CD14-positive monocyte (primary cell): ENCODE results near the gene GINS1. TPM values are rescaled to one million over a fixed set of nuclear protein-coding genes. Genes with fewer than 3 reads are reported as not detected.

Source experiments
- DNase-seq, 3 donors: peaks; one replicate each; pipeline ENCODE4 v3.0.0-alpha.2; 2011 to 2022
- H2AFZ ChIP-seq: 2 replicates; pipeline ENCODE4 v1.6.0; 2012; ENCODE audit warnings: mild to moderate bottlenecking, low read depth, low read length, inconsistent platforms; ENCODE audit not compliant: insufficient read depth, poor library complexity, severe bottlenecking
- H3K27ac ChIP-seq, 2 donors: 1 replicate in 1 of 2; 2 replicates in 1 of 2; pipeline ENCODE4 v1.5.1; 2012 to 2013; ENCODE audit warnings: low read length in 2 of 2, control low read depth in 1 of 2, inconsistent platforms in 1 of 2, low read depth in 1 of 2, mild to moderate bottlenecking in 1 of 2
- H3K27me3 ChIP-seq, 2 donors: one replicate each; pipeline versions ENCODE4 v1.6.0 to v1.6.1; 2011 to 2013; ENCODE audit warnings: low read length in 2 of 2; ENCODE audit not compliant: control insufficient read depth in 2 of 2, insufficient read depth in 2 of 2
- H3K36me3 ChIP-seq, 2 donors: replicated peaks in 1 of 2; 1 replicate in 1 of 2; 2 replicates in 1 of 2; pipeline versions ENCODE4 v1.5.1 to v1.6.1; 2012 to 2013; ENCODE audit warnings: low read length in 2 of 2, control low read depth in 1 of 2, inconsistent platforms in 1 of 2, mild to moderate bottlenecking in 1 of 2; ENCODE audit not compliant: insufficient read depth in 2 of 2, control insufficient read depth in 1 of 2
- H3K4me1 ChIP-seq, 2 donors: 1 replicate in 1 of 2; 2 replicates in 1 of 2; pipeline versions ENCODE4 v1.5.1 to v1.6.1; 2012 to 2013; ENCODE audit warnings: low read length in 2 of 2, control low read depth in 1 of 2, inconsistent platforms in 1 of 2, mild to moderate bottlenecking in 1 of 2, moderate library complexity in 1 of 2; ENCODE audit not compliant: insufficient read depth in 2 of 2, control insufficient read depth in 1 of 2
- H3K4me2 ChIP-seq: replicated peaks from 2 replicates; pipeline ENCODE3; 2012; ENCODE audit warnings: low read length, moderate library complexity, mild to moderate bottlenecking; ENCODE audit not compliant: poor library complexity, severe bottlenecking; ENCODE audit errors: extremely low read depth
- H3K4me3 ChIP-seq, 3 experiments: fragments of 200-600 bp in 1 of 3; sonication (generic) in 1 of 3; replicated peaks in 1 of 3; 1 replicate in 2 of 3; 2 replicates in 1 of 3; pipeline ENCODE4 v1.5.1; 2011 to 2013; ENCODE audit warnings: low read length in 3 of 3, mild to moderate bottlenecking in 3 of 3, control low read depth in 2 of 3, low read depth in 2 of 3, inconsistent platforms in 1 of 3, moderate library complexity in 1 of 3
- H3K79me2 ChIP-seq: 2 replicates; pipeline ENCODE4 v1.6.0; 2012; ENCODE audit warnings: mild to moderate bottlenecking, control low read depth, inconsistent platforms, low read length, moderate library complexity; ENCODE audit not compliant: insufficient read depth
- H3K9ac ChIP-seq: 2 replicates; pipeline ENCODE4 v1.6.0; 2017; ENCODE audit warnings: low read length, mild to moderate bottlenecking; ENCODE audit not compliant: insufficient read depth, poor library complexity, severe bottlenecking
- H3K9me3 ChIP-seq, 2 donors: replicated peaks in 1 of 2; 1 replicate in 1 of 2; 2 replicates in 1 of 2; pipeline versions ENCODE4 v1.5.1 to v1.6.1; 2012 to 2013; ENCODE audit warnings: low read length in 2 of 2, control low read depth in 1 of 2; ENCODE audit not compliant: control insufficient read depth in 1 of 2, insufficient read depth in 1 of 2
- H4K20me1 ChIP-seq: 2 replicates; pipeline ENCODE4 v1.6.0; 2012; ENCODE audit warnings: mild to moderate bottlenecking, low read length, control low read depth, moderate library complexity; ENCODE audit not compliant: insufficient read depth
- H3K27ac Mint-ChIP-seq, 7 donors: one replicate each; pipeline ENCODE4 v1.8.0; 2020; ENCODE audit warnings: mild to moderate bottlenecking in 7 of 7, mixed read lengths in 7 of 7, moderate library complexity in 6 of 7, inconsistent platforms in 2 of 7
- H3K27me3 Mint-ChIP-seq, 3 donors: one replicate each; pipeline ENCODE4 v1.8.0; 2021 to 2022; ENCODE audit warnings: low read depth in 3 of 3, mild to moderate bottlenecking in 3 of 3, mixed read lengths in 3 of 3, moderate library complexity in 3 of 3, inconsistent platforms in 1 of 3
- H3K36me3 Mint-ChIP-seq, 2 donors: one replicate each; pipeline ENCODE4 v1.8.0; 2020; ENCODE audit warnings: mixed read lengths in 2 of 2, inconsistent platforms in 1 of 2, mild to moderate bottlenecking in 1 of 2
- H3K4me1 Mint-ChIP-seq: one replicate; pipeline ENCODE4 v1.8.0; 2020; ENCODE audit warnings: mild to moderate bottlenecking, mixed read lengths
- H3K4me3 Mint-ChIP-seq, 2 donors: one replicate each; pipeline ENCODE4 v1.8.0; 2020; ENCODE audit warnings: mild to moderate bottlenecking in 2 of 2, mixed read lengths in 2 of 2, moderate library complexity in 1 of 2
- H3K9me3 Mint-ChIP-seq, 7 donors: one replicate each; pipeline ENCODE4 v1.8.0; 2020 to 2022; ENCODE audit warnings: mixed read lengths in 7 of 7, mild to moderate bottlenecking in 6 of 7, moderate library complexity in 6 of 7, inconsistent platforms in 2 of 7
- WGBS: methylation state at CpG from one replicate; pipeline ENCODE4 v1.1.5; 2013; ENCODE audit warnings: missing lambda C conversion rate; ENCODE audit not compliant: insufficient coverage; 5-methylcytosine and 5-hydroxymethylcytosine counted together
- intact Hi-C, 2 donors: fragments of 100-400 bp; cut with micrococcal nuclease; formaldehyde crosslinking; loops; one replicate each; pipeline versions ENCODE4 v1.15.0 to v1.15.1; 2023
- polyA plus RNA-seq, 3 donors: library from polyadenylated mRNA; depleted of rRNA in 1 of 3; unstranded in 2 of 3; stranded (reverse) in 1 of 3; fragments of 300-500 nt in 2 of 3; fragments of >200 nt in 1 of 3; fragmentation: Illumina TruSeq in 2 of 3; gene quantifications; 1 replicate in 2 of 3; 2 replicates in 1 of 3; pipeline ENCODE4 v1.2.3, GENCODE V29; 2012 to 2021
- TF ChIP-seq, protein P1 (sequence below): fragments of 200-600 bp; IDR thresholded peaks from one replicate; pipeline ENCODE4 v1.8.0; 2022; ENCODE audit warnings: antibody characterized with exemption, mild to moderate bottlenecking

Gene GINS1
- polyA plus RNA-seq, 3 donors, result 0.16 to 0.48 (median 0.28) TPM

DNA sequence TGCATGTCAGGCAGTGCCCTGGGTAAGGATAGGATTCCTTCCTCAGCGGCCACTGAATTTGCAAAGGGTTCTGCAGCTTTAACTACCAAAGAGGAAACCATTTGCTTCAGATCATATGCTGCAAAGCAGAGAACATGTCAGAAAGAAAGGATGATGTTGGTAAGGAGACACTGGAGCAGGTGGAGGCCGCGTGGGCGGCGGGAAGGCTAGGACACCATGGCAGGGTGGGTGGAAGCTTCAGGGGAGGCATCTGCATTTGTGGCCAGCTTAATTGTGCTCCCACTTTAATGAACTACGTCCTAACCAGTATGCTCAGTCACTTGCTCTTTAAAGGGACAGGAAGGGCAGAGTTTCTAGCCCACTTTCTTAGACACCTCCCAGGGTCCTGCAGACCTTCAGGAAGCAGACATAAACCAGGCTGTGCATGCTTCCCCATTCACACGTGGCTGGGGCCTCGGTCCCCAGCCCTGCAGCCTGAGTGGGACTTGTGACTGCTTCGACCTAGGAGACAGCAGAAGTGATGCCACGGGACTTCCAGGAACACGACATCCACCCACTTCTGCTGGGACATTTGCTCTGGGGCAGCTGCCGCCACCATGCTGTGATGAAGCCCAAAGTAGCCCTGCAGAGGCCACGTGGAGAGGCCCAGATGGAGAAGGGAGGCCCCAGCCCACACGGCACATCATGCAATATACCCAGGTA, 76.1 kb downstream of the GINS1 start:
- Histone ChIP-seq H3K27ac (no peak overlapping the region), H3K79me2 (no peaks in the 10 kb centered on the region), H3K4me2 (no peak overlapping the region), H3K27me3 (peaks cover 0 to 8% of the 10 kb centered on the region in 2 donors), H3K9ac (no peak overlapping the region), H2AFZ (no peak overlapping the region), H4K20me1 (no peaks in the 10 kb centered on the region), H3K9me3 (no peaks in the 10 kb centered on the region), H3K36me3 (no peaks in the 10 kb centered on the region), H3K4me3 (no peak overlapping the region), H3K4me1 (no peaks in the 10 kb centered on the region)
- no peaks in the 10 kb centered on the region for H3K4me1 Mint-ChIP-seq
- no peaks in the 10 kb centered on the region for H3K36me3 Mint-ChIP-seq
- H3K4me3 Mint-ChIP-seq, result peak overlapping the region in 1 of 2 donors; percentile 36
- peaks cover 0 to 2% (median 0%) of the 10 kb centered on the region in 7 donors for H3K9me3 Mint-ChIP-seq
- no peak for DNase-seq
- no peak overlapping the region for H3K27ac Mint-ChIP-seq
- H3K27me3 Mint-ChIP-seq, result peaks cover 10 to 23% (median 12%) of the 10 kb centered on the region in 3 donors
- intact Hi-C loops, result no loop called here
- TF ChIP-seq, protein P1, sequence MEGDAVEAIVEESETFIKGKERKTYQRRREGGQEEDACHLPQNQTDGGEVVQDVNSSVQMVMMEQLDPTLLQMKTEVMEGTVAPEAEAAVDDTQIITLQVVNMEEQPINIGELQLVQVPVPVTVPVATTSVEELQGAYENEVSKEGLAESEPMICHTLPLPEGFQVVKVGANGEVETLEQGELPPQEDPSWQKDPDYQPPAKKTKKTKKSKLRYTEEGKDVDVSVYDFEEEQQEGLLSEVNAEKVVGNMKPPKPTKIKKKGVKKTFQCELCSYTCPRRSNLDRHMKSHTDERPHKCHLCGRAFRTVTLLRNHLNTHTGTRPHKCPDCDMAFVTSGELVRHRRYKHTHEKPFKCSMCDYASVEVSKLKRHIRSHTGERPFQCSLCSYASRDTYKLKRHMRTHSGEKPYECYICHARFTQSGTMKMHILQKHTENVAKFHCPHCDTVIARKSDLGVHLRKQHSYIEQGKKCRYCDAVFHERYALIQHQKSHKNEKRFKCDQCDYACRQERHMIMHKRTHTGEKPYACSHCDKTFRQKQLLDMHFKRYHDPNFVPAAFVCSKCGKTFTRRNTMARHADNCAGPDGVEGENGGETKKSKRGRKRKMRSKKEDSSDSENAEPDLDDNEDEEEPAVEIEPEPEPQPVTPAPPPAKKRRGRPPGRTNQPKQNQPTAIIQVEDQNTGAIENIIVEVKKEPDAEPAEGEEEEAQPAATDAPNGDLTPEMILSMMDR, result no peak
- WGBS, result 50% methylated on average over 12 of the region's 14 CpGs

DNA sequence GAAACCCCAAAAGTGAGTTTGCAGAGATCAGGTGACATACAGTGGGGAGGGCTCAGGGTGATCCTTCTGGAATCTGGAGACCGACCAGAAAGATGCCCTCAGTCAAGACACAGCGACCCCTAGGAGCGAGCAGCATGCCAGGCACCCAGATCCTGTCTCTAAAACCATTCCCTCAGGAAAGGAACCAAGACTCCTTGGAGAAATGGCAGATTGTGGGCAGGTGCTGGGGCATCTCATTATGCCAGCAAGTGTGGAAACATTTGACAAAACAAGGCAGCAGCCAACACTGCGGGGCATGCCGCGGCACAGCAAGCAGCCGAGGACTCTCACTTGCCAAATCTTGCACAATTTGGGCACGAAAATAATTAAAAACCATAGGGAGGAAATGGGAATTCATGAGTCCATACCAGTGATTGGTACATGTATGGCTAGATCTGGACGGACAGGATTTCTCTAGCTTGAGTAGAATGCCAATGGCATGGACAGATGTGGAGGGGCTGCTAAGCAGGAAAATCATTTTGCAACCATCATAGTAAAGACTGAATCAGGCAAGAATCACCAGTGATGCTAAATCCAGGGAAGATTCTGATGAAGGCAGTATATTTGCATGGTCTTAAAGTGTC, 76.9 kb downstream of the GINS1 start:
- no peak overlapping the region for H3K4me3 Mint-ChIP-seq
- peaks cover 10 to 23% (median 12%) of the 10 kb centered on the region in 3 donors for H3K27me3 Mint-ChIP-seq
- H3K79me2 ChIP-seq, result no peaks in the 10 kb centered on the region
- no peaks in the 10 kb centered on the region for H4K20me1 ChIP-seq
- no peaks in the 10 kb centered on the region for H3K36me3 ChIP-seq
- no peak overlapping the region for H3K27ac ChIP-seq
- no peaks in the 10 kb centered on the region for H3K9me3 Mint-ChIP-seq
- no peak overlapping the region for H3K9ac ChIP-seq
- intact Hi-C loops, result no loop called here
- TF ChIP-seq, protein P1, result no peak
- WGBS, result 84% methylated on average over 5 of the region's 9 CpGs
- no peak for DNase-seq
- H3K27ac Mint-ChIP-seq, result no peak overlapping the region
- H3K27me3 ChIP-seq, result peaks cover 0 to 8% of the 10 kb centered on the region in 2 donors
- H2AFZ ChIP-seq, result no peak overlapping the region
- H3K4me2 ChIP-seq, result no peak overlapping the region
- H3K36me3 Mint-ChIP-seq, result no peaks in the 10 kb centered on the region
- H3K4me3 ChIP-seq, result no peak overlapping the region
- H3K9me3 ChIP-seq, result no peaks in the 10 kb centered on the region
- no peaks in the 10 kb centered on the region for H3K4me1 Mint-ChIP-seq
- H3K4me1 ChIP-seq, result no peaks in the 10 kb centered on the region
